DOHH2 (cell line): ENCODE results near the gene MEGF8.
A peak's percentile ranks its signal among the peaks of the same experiment; 100 is the strongest.

Source experiments
- H3F3A ChIP-seq: fragments of 200-600 bp; sonication (generic), shearing (Covaris generic); 2 replicates; pipeline ENCODE4 v1.6.0; 2016; ENCODE audit warnings: antibody characterized with exemption, mild to moderate bottlenecking; ENCODE audit not compliant: control insufficient read depth, insufficient read depth
- H3K27ac ChIP-seq: fragments of 200-600 bp; sonication (generic); 2 replicates; pipeline ENCODE4 v1.5.1; 2014; ENCODE audit warnings: low read depth, mild to moderate bottlenecking, low read length, moderate library complexity
- H3K27me3 ChIP-seq: fragments of 200-600 bp; sonication (generic); 2 replicates; pipeline ENCODE4 v1.6.1; 2014; ENCODE audit warnings: mild to moderate bottlenecking, low read length, mixed read lengths; ENCODE audit not compliant: control insufficient read depth
- H3K36me3 ChIP-seq: fragments of 200-600 bp; sonication (generic); 2 replicates; pipeline ENCODE4 v1.6.1; 2014; ENCODE audit warnings: mild to moderate bottlenecking, low read length, moderate library complexity, mixed read lengths; ENCODE audit not compliant: control insufficient read depth
- H3K4me1 ChIP-seq: fragments of 200-600 bp; sonication (generic); 2 replicates; pipeline ENCODE4 v1.6.1; 2014; ENCODE audit warnings: mild to moderate bottlenecking, low read length, mixed read lengths; ENCODE audit not compliant: control insufficient read depth
- H3K4me2 ChIP-seq: fragments of 200-600 bp; sonication (generic); 2 replicates; pipeline ENCODE4 v1.6.0; 2014; ENCODE audit warnings: mild to moderate bottlenecking, low read length, moderate library complexity
- H3K4me3 ChIP-seq: fragments of 200-600 bp; sonication (generic); 2 replicates; pipeline ENCODE4 v1.5.1; 2014; ENCODE audit warnings: mild to moderate bottlenecking, low read length, mixed read lengths
- H3K79me2 ChIP-seq: fragments of 200-600 bp; sonication (generic); 2 replicates; pipeline ENCODE4 v1.6.1; 2014; ENCODE audit warnings: mild to moderate bottlenecking, low read length, mixed read lengths; ENCODE audit not compliant: control insufficient read depth
- H3K9me2 ChIP-seq: fragments of 200-600 bp; sonication (generic); replicated peaks from 2 replicates; pipeline ENCODE4 v1.6.1; 2014; ENCODE audit warnings: mild to moderate bottlenecking, low read length, mixed read lengths; ENCODE audit not compliant: control insufficient read depth
- H3K9me3 ChIP-seq: fragments of 200-600 bp; sonication (generic); 2 replicates; pipeline ENCODE4 v1.6.1; 2014; ENCODE audit warnings: antibody characterized with exemption, low read length, mixed read lengths; ENCODE audit not compliant: control insufficient read depth, insufficient read depth
- H4K20me1 ChIP-seq: fragments of 200-600 bp; sonication (generic); 2 replicates; pipeline ENCODE4 v1.6.0; 2014; ENCODE audit warnings: low read depth, mild to moderate bottlenecking, antibody characterized with exemption, low read length, moderate library complexity; ENCODE audit not compliant: control insufficient read depth, insufficient read depth
- CTCF ChIP-seq: fragments of 200-600 bp; sonication (generic); IDR thresholded peaks from one replicate; pipeline ENCODE4 v1.5.1; 2014; ENCODE audit warnings: antibody characterized with exemption, mild to moderate bottlenecking, low read depth, low read length; ENCODE audit not compliant: poor library complexity, severe bottlenecking
- EZH2phosphoT487 ChIP-seq: fragments of 200-600 bp; sonication (generic); IDR thresholded peaks from 2 replicates; pipeline ENCODE4 v1.6.1; 2017; ENCODE audit warnings: borderline replicate concordance, mild to moderate bottlenecking, antibody characterized with exemption, low read length, moderate library complexity, mixed read lengths

Gene MEGF8

GRCh38 chr19:42343344-42344110, 18.1 kb downstream of the MEGF8 start:
- Histone ChIP-seq H3K4me3 (no peak overlapping the region), H3K27me3 (no peaks in the 10 kb centered on the region)

GRCh38 chr19:42344336-42344893, 19.0 kb downstream of the MEGF8 start:
- TF ChIP-seq CTCF (no peak), EZH2phosphoT487 (no peak)
- H3K27me3 ChIP-seq: no peaks in the 10 kb centered on the region
- no peaks in the 10 kb centered on the region for H3F3A ChIP-seq
- H3K27ac ChIP-seq: no peak overlapping the region
- H4K20me1 ChIP-seq: no peaks in the 10 kb centered on the region
- no peak overlapping the region for H3K4me3 ChIP-seq
- H3K79me2 ChIP-seq: no peaks in the 10 kb centered on the region
- no peak overlapping the region for H3K4me2 ChIP-seq
- peaks cover 4% of the 10 kb centered on the region for H3K4me1 ChIP-seq
- H3K9me2 ChIP-seq: no peaks in the 10 kb centered on the region
- H3K9me3 ChIP-seq: no peaks in the 10 kb centered on the region
- H3K36me3 ChIP-seq: 0 out of 2 replicates have a peak, but pooled peaks cover 4% of the 10 kb centered on the region

More at GRCh38 chr19:42343344-42344110, 18.1 kb downstream of the MEGF8 start:
- no peaks in the 10 kb centered on the region for H3K79me2 ChIP-seq
- 0 out of 2 replicates have a peak, but pooled peaks cover 4% of the 10 kb centered on the region for H3K36me3 ChIP-seq
- no peaks in the 10 kb centered on the region for H3F3A ChIP-seq
- peaks cover 10% of the 10 kb centered on the region for H3K4me1 ChIP-seq
- TF ChIP-seq CTCF (peak; percentile 64), EZH2phosphoT487 (no peak)
- H3K27ac ChIP-seq: no peak overlapping the region
- no peaks in the 10 kb centered on the region for H3K9me2 ChIP-seq
- no peaks in the 10 kb centered on the region for H4K20me1 ChIP-seq
- H3K4me2 ChIP-seq: no peak overlapping the region
- H3K9me3 ChIP-seq: no peaks in the 10 kb centered on the region

GRCh38 chr19:42345191-42345812, 19.9 kb downstream of the MEGF8 start:
- Histone ChIP-seq H3K9me3 (no peaks in the 10 kb centered on the region), H3K27me3 (no peaks in the 10 kb centered on the region), H3K36me3 (0 out of 2 replicates have a peak, but pooled peaks cover 4% of the 10 kb centered on the region), H3K4me1 (no peaks in the 10 kb centered on the region), H3F3A (no peaks in the 10 kb centered on the region), H3K4me2 (no peak overlapping the region), H3K27ac (no peak overlapping the region), H3K4me3 (no peak overlapping the region), H3K9me2 (no peaks in the 10 kb centered on the region), H4K20me1 (no peaks in the 10 kb centered on the region), H3K79me2 (no peaks in the 10 kb centered on the region)
- TF ChIP-seq EZH2phosphoT487: no peak
- no peak for TF ChIP-seq CTCF
